BLaER1 treated with 17β-estradiol and CSF1 and Interleukin-3, amounts not matched to agents 10 nM and 100 nM (cell line): ENCODE measurements around the gene CDYL.
"Not testable (repeated sequence)": the region's sequence is repeated elsewhere in the genome, so short reads cannot be mapped to it uniquely, and the experiment has no call there.

Experiments
- H3K27ac ChIP-seq, 11 experiments: shearing (Covaris generic); formaldehyde crosslinking; 2 replicates each; pipeline ENCODE4 v1.8.1; 2022
- H3K27me3 ChIP-seq, 11 experiments: shearing (Covaris generic); formaldehyde crosslinking; 2 replicates each; pipeline ENCODE4 v1.8.1; 2022
- H3K36me3 ChIP-seq, 11 experiments: shearing (Covaris generic); formaldehyde crosslinking; 2 replicates each; pipeline ENCODE4 v1.8.1; 2022
- H3K4me1 ChIP-seq, 10 experiments: shearing (Covaris generic); formaldehyde crosslinking; 2 replicates each; pipeline ENCODE4 v1.8.1; 2022
- H3K4me2 ChIP-seq, 11 experiments: shearing (Covaris generic); formaldehyde crosslinking; 2 replicates each; pipeline ENCODE4 v1.8.1; 2022
- H3K4me3 ChIP-seq, 10 experiments: shearing (Covaris generic); formaldehyde crosslinking; 2 replicates each; pipeline ENCODE4 v1.8.1; 2022
- H3K9ac ChIP-seq, 11 experiments: shearing (Covaris generic); formaldehyde crosslinking; 2 replicates each; pipeline ENCODE4 v1.8.1; 2022
- H3K9me3 ChIP-seq, 11 experiments: shearing (Covaris generic); formaldehyde crosslinking; replicated peaks in 1 of 11; 2 replicates each; pipeline ENCODE4 v1.8.1; 2022
- H4K20me1 ChIP-seq, 11 experiments: shearing (Covaris generic); formaldehyde crosslinking; 2 replicates each; pipeline ENCODE4 v1.8.1; 2022
- Cebpa-rat ChIP-seq, 11 experiments: shearing (Covaris generic); IDR thresholded peaks; 2 replicates each; pipeline ENCODE4 v1.8.1; 2022

CDYL gene

DNA sequence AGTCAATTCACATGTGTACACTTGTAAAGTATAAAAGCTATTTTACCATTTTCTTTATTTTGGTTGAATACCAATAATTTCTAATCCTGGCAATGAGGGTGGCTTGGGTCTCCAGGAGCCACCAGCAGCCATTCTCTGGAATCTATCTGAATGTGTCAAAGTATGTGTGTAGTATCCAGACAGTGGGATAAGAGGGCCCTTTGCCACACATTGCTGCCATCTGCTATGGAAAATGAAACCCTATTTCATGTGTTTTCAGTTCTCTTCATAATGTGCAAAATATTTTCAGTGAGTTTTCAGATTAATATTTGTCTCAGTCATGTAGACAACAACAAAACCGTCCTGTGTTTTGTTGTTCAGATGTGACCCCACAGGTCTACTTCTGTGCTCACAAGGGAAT, 46.3 kb downstream of the CDYL start:
- H3K4me2 ChIP-seq: no peak overlapping the region
- no peaks in the 10 kb centered on the region for H3K4me1 ChIP-seq
- H3K4me3 ChIP-seq: no peak overlapping the region
- H4K20me1 ChIP-seq: peaks cover 16 to 97% (median 43%) of the 10 kb centered on the region in 11 experiments; a peak in 19 of 22 replicates
- no peak overlapping the region for H3K27ac ChIP-seq
- no peaks in the 10 kb centered on the region for H3K27me3 ChIP-seq
- H3K9me3 ChIP-seq: peaks cover 55 to 99% (median 92%) of the 10 kb centered on the region in 11 experiments
- H3K36me3 ChIP-seq: peaks cover 15 to 80% (median 59%) of the 10 kb centered on the region in 11 experiments; a peak in 21 of 22 replicates
- TF ChIP-seq Cebpa-rat (IDR thresholded peaks at IDR 0.05): no peak
- no peak overlapping the region for H3K9ac ChIP-seq

DNA sequence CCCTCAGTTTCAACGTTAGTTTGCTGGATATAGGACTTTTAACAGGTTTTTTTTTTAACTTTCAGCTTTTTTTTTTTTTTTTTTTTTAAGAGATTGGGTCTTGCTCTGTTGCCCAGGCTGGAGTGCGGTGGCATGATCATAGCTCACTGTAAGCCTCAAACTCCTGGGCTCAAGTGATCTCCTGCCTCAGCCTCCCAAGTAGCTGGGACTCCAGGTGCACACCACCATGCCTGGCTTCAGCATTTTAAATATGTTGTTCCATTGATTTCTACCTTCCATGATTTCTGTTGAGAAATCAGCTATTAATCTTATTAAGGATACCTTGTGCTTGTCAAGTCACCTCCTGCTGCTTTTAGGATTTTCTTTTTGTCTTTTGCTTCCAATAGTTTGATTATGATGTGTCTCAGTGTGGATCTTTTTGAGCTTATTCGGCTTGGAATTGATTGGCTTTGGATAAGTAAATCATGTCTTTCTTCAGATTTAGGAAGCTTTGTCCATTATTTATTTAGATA, 52.0 kb downstream of the CDYL start:
- peaks cover 66 to 81% (median 72%) of the 10 kb centered on the region in 11 experiments for H3K9me3 ChIP-seq
- no peak for TF ChIP-seq Cebpa-rat (IDR thresholded peaks at IDR 0.05)
- H4K20me1 ChIP-seq: peaks cover 0 to 59% (median 7%) of the 10 kb centered on the region in 11 experiments; a peak in 9 of 22 replicates
- H3K36me3 ChIP-seq: peaks cover 19 to 63% (median 44%) of the 10 kb centered on the region in 11 experiments
- no peak overlapping the region for H3K4me2 ChIP-seq
- H3K27me3 ChIP-seq: no peaks in the 10 kb centered on the region
- H3K4me1 ChIP-seq: no peaks in the 10 kb centered on the region
- H3K27ac ChIP-seq: no peak overlapping the region
- peak overlapping the region in 1 of 10 experiments; percentile 18; a peak in 1 of 20 replicates for H3K4me3 ChIP-seq
- no peak overlapping the region for H3K9ac ChIP-seq

DNA sequence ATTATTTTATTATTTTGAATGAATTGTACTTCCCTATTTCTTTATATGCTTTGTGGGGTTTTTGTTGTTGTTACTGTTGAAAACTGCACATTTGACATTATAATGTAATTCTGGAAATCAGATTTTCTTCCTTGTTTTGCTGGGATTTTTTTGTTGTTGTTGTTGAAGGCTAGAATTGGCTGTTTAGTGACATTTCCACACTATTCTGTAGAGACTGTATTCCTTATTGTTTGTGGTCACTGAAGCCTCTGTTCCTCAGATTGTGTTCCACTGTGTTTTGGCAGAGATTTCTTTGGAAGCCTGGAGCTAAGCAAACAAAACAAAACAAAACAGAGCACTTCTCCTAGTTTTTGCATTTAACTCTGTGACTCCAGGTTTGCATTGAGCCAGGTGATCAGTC, 52.9 kb downstream of the CDYL start:
- peaks cover 63 to 73% (median 66%) of the 10 kb centered on the region in 11 experiments for H3K9me3 ChIP-seq
- H3K27me3 ChIP-seq: no peaks in the 10 kb centered on the region
- no peak for TF ChIP-seq Cebpa-rat (IDR thresholded peaks at IDR 0.05)

DNA sequence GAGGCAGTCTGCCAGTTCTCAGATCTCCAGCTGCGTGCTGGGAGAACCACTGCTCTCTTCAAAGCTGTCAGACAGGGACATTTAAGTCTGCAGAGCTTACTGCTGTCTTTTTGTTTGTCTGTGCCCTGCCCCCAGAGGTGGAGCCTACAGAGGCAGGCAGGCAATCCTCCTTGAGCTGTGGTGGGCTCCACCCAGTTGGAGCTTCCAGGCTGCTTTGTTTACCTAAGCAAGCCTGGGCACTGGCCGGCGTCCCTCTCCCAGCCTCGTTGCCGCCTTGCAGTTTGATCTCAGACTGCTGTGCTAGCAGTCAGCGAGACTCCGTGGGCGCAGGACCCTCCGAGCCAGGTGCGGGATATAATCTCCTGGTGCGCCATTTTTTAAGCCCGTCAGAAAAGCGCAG, 59.3 kb downstream of the CDYL start:
- not testable (repeated sequence) for H3K4me2 ChIP-seq, H3K9ac ChIP-seq, H3K27me3 ChIP-seq, H3K4me1 ChIP-seq, H3K27ac ChIP-seq, H3K4me3 ChIP-seq
- Histone ChIP-seq H3K9me3 (peaks cover 52 to 68% (median 60%) of the 10 kb centered on the region in 11 experiments), H3K36me3 (peaks cover 4 to 46% (median 31%) of the 10 kb centered on the region in 11 experiments; a peak in 20 of 22 replicates), H4K20me1 (peaks cover 0 to 36% (median 9%) of the 10 kb centered on the region in 11 experiments; a peak in 11 of 22 replicates)

More for the DNA sequence above, 52.9 kb downstream of the CDYL start:
- Histone ChIP-seq H3K4me1 (no peaks in the 10 kb centered on the region), H3K4me3 (peak overlapping the region in 2 of 10 experiments; percentile 10 to 17; a peak in 1 of 20 replicates), H3K4me2 (no peak overlapping the region), H3K36me3 (peaks cover 19 to 58% (median 42%) of the 10 kb centered on the region in 11 experiments), H4K20me1 (peaks cover 0 to 50% (median 7%) of the 10 kb centered on the region in 11 experiments; a peak in 9 of 22 replicates), H3K27ac (no peak overlapping the region), H3K9ac (no peak overlapping the region)

DNA sequence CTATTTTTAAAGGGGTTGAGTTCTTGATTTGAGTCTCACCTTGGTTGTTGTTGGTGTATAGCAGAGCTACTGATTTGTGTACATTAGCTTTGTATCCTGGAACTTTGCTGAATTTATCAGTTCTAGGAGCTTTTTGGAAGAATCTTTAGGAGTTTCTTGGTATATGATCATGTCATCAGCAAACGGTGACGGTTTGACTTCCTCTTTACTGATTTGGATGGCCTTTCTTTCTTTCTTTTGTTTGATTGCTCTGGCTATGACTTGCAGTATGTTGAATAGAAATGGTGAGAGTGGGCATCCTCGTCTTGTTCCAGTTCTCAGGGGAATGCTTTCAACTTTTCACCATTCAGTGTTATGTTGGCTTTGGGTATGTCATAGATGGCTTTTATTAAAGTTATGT, 64.0 kb downstream of the CDYL start:
- no peak overlapping the region for H3K9ac ChIP-seq
- H3K9me3 ChIP-seq: peaks cover 88 to 97% (median 96%) of the 10 kb centered on the region in 11 experiments
- H3K36me3 ChIP-seq: peaks cover 21 to 76% (median 58%) of the 10 kb centered on the region in 11 experiments
- no peaks in the 10 kb centered on the region for H3K27me3 ChIP-seq
- no peak overlapping the region for H3K27ac ChIP-seq
- H3K4me3 ChIP-seq: no peak overlapping the region
- H3K4me1 ChIP-seq: no peaks in the 10 kb centered on the region; a peak in 2 of 20 replicates
- no peak overlapping the region for H3K4me2 ChIP-seq
- TF ChIP-seq Cebpa-rat (IDR thresholded peaks at IDR 0.05): no peak
- peaks cover 0 to 53% (median 9%) of the 10 kb centered on the region in 11 experiments; a peak in 11 of 22 replicates for H4K20me1 ChIP-seq

DNA sequence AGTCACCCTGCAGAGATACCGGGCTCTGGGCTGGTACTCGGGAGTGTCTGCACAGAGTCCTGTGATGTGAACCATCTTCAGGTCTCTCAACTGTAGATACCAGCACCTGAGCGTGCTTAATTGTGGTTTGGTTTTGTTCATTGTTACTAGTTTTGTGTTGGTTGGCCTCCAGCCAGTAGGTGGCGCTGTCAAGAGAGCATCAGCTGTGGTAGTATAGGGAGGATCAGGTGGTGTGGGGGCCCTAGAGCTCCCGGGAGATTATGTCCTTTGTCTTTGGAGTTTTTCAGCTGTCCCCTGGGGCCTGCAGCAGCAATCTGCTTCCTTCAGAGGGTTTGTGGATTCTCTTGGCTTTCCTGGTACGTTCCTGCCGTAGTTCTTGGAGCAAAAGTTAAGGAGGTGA, 67.9 kb downstream of the CDYL start:
- Histone ChIP-seq H3K27me3 (no peaks in the 10 kb centered on the region), H3K4me2 (no peak overlapping the region), H3K4me3 (peak overlapping the region in 4 of 10 experiments; percentile 0 to 32 (median 20); a peak in 5 of 20 replicates), H3K9ac (no peak overlapping the region), H4K20me1 (peaks cover 10 to 69% (median 25%) of the 10 kb centered on the region in 11 experiments; a peak in 15 of 22 replicates), H3K4me1 (no peaks in the 10 kb centered on the region; a peak in 2 of 20 replicates), H3K36me3 (peaks cover 25 to 69% (median 48%) of the 10 kb centered on the region in 11 experiments; a peak in 21 of 22 replicates), H3K27ac (no peak overlapping the region), H3K9me3 (peaks cover 69 to 96% (median 89%) of the 10 kb centered on the region in 11 experiments)
- no peak for TF ChIP-seq Cebpa-rat (IDR thresholded peaks at IDR 0.05)

DNA sequence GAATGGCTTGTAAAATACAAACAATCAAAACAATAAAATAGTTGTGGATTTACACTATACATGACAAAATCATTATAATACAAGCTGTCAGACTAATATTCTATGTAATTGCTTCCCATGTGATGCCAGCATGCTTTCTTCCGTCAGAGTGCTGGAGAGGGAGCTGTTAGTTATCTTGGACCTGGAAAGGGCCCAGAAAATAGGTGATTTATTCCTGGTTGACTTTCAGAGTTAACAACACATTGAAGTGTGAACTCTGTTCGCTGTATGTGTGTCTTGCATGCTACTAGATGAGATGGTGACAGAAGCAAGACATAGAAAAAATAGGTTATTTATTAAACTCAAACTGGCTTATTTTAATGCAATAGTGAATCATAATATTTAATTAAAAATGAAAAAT, 70.2 kb downstream of the CDYL start:
- no peaks in the 10 kb centered on the region for H3K4me1 ChIP-seq
- peaks cover 48 to 94% (median 86%) of the 10 kb centered on the region in 11 experiments for H3K9me3 ChIP-seq
- no peak overlapping the region for H3K4me2 ChIP-seq
- no peaks in the 10 kb centered on the region for H3K27me3 ChIP-seq
- no peak overlapping the region for H3K27ac ChIP-seq
- no peak for TF ChIP-seq Cebpa-rat (IDR thresholded peaks at IDR 0.05)
- no peak overlapping the region for H3K4me3 ChIP-seq
- peaks cover 27 to 62% (median 43%) of the 10 kb centered on the region in 11 experiments; a peak in 21 of 22 replicates for H3K36me3 ChIP-seq
- no peak overlapping the region for H3K9ac ChIP-seq
- peaks cover 12 to 70% (median 35%) of the 10 kb centered on the region in 11 experiments; a peak in 16 of 22 replicates for H4K20me1 ChIP-seq

DNA sequence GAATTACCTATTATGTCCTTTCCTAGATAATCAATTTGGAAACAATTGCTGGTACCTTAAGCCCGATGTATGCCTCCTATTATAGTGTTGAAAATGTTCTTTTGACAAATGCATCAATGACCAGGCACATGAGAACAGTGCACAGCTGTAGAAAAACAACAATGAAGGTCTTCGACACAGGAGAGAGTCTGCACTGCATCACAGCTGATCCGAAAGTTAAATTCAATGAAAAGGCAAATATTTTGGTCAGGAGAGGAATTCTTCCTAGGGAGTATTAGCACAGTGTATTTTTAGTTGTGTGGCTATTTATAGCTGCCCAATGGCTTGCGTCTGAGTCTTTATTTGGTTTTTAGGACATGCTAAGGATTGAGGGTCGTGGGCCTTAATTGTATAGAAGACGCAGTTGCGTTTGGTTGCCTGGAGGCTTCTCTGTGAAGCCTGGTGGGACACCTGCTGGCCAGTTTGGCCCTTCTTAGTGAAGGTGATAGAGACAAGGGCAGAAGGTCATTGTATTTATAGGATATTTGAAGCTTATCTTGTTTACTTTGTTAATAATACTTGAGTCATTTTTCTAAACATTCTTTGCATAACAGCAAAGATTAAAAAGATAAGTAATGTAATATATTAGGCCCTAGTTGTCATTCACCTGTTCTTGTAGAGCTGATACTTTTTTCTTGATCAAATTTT, 72.3 kb downstream of the CDYL start:
- Histone ChIP-seq H3K27me3 (no peaks in the 10 kb centered on the region), H3K4me2 (no peak overlapping the region), H3K4me3 (no peak overlapping the region), H3K36me3 (peaks cover 23 to 61% (median 39%) of the 10 kb centered on the region in 11 experiments; a peak in 21 of 22 replicates), H4K20me1 (peaks cover 23 to 88% (median 56%) of the 10 kb centered on the region in 11 experiments), H3K4me1 (peaks cover 0 to 9% (median 0%) of the 10 kb centered on the region in 10 experiments; a peak in 4 of 20 replicates), H3K9me3 (peaks cover 41 to 92% (median 80%) of the 10 kb centered on the region in 11 experiments), H3K9ac (no peak overlapping the region), H3K27ac (no peak overlapping the region)
- no peak for TF ChIP-seq Cebpa-rat (IDR thresholded peaks at IDR 0.05)
